Forelimb muscle (tissue), 1 donor: Measurements from ENCODE around the gene NGFR. TPM values are rescaled to one million over a fixed set of nuclear protein-coding genes. Genes with fewer than 3 reads are reported as not detected.
"Not testable (repeated sequence)": the region's sequence is repeated elsewhere in the genome, so short reads cannot be mapped to it uniquely, and the experiment has no call there.

Experiments
- DNase-seq: peaks from one replicate; pipeline ENCODE4 v3.0.0-alpha.2; 2013; ENCODE audit warnings: low read depth
- polyA plus RNA-seq: library from polyadenylated mRNA; unstranded; fragments of 120-200 nt; gene quantifications from one replicate; pipeline ENCODE4 v1.2.1, GENCODE V29; 2013; ENCODE audit not compliant: insufficient read length

Gene NGFR
- polyA plus RNA-seq, 1 donor: 39.8 TPM

GRCh38 chr17:49496183-49496866 is 1.2 kb downstream of the NGFR start:
- DNase-seq: no peak

GRCh38 chr17:49496867-49497147 is 1.7 kb downstream of the NGFR start:
- no peak for DNase-seq

- no peak for DNase-seq
These were observed 2.3 kb downstream of the NGFR start for GRCh38 chr17:49497148-49498028.

DNA sequence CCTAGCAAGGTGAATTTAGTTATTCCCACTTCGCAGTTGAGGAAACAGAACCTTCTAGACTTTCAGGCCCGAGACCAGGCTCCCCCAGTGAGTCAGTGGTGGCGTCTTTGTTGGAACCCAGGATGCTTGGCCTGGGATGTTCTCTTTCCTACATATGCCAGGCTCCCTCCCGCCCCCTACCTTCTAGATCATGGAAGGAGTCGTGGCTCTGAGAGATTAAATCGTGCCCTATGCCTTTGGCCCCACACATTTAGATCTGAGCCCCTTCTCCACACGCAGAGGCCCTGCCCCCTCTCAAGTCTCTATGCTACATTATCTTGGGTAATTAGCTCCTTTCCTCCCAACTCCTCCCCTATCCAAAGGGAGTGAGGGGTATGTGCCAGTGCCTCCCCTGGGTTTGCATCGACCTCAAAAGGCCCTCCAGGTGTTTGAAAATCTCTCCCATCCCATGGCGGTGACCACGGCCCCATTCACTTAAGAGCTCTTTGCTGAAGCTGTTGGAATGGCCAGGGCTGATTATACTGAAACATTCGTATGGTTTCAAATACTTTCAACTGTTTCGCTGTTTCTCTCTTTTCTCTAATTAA is 3.0 kb downstream of the NGFR start:
- no peak for DNase-seq

DNA sequence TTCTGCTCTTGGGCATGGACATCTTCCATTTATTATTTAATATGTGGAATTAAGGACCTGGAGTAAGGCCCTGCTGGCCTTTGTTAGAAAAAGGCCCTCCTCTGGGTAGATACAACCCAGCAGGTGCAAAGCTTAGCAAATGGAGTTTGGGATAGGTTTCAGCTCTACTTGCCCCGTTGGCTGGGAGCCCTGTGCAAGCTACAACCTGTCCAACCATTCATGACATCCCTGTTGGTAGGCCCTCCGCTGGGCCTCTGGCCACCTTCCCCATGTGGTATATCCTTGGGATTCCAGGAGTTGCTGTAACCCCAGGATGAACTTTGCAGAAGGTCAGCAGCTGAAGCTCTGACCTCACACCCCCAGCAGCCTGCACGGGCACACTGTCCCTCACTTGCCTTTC is 6.4 kb downstream of the NGFR start:
- no peak for DNase-seq

GRCh38 chr17:49502254-49502653 is 7.2 kb downstream of the NGFR start:
- no peak for DNase-seq

DNA sequence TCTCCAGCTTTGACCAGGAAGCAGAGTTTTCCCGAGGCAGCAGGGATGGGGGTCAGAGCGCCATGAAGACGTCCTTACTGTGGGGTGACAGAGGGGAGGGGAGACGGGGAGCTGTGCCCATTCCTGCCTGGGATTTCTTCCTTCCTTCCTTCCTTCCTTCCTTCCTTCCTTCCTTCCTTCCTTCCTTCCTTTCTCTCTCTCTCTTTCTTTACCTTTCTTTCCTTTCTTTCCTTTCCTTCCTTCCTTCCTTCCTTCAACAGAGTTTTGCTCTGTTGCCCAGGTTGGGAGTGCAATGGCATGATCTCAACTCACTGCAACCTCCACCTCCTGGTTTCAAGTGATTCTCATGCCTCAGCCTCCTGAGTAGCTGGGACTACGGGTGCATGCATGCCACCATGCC is 7.6 kb downstream of the NGFR start:
- not testable (repeated sequence) for DNase-seq

DNA sequence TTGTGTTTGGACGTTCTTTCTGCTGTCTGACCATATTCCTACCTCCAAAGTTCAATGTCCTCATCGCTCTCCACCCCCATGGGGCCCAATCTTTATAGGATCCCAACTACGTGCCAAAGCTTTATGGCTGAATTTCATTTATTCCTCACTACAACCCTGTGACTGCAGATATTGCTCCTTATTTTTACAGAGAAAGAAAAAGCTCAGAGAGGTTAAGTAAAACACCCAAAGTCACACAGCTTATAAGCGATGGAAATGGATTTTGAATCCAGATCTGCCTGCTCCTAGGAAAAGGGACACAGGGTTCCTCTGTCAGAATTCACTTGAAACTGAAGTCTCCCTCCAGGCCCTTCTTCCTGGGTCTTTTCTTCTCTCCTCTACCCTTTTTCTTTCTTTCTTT is 9.3 kb downstream of the NGFR start:
- no peak for DNase-seq

GRCh38 chr17:49505854-49506253 is 10.8 kb downstream of the NGFR start:
- no peak for DNase-seq

DNA sequence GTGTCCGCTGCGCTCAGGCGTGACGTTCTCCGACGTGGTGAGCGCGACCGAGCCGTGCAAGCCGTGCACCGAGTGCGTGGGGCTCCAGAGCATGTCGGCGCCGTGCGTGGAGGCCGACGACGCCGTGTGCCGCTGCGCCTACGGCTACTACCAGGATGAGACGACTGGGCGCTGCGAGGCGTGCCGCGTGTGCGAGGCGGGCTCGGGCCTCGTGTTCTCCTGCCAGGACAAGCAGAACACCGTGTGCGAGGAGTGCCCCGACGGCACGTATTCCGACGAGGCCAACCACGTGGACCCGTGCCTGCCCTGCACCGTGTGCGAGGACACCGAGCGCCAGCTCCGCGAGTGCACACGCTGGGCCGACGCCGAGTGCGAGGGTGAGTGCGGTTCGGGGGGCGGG is 11.2 kb downstream of the NGFR start:
- no peak for DNase-seq

DNA sequence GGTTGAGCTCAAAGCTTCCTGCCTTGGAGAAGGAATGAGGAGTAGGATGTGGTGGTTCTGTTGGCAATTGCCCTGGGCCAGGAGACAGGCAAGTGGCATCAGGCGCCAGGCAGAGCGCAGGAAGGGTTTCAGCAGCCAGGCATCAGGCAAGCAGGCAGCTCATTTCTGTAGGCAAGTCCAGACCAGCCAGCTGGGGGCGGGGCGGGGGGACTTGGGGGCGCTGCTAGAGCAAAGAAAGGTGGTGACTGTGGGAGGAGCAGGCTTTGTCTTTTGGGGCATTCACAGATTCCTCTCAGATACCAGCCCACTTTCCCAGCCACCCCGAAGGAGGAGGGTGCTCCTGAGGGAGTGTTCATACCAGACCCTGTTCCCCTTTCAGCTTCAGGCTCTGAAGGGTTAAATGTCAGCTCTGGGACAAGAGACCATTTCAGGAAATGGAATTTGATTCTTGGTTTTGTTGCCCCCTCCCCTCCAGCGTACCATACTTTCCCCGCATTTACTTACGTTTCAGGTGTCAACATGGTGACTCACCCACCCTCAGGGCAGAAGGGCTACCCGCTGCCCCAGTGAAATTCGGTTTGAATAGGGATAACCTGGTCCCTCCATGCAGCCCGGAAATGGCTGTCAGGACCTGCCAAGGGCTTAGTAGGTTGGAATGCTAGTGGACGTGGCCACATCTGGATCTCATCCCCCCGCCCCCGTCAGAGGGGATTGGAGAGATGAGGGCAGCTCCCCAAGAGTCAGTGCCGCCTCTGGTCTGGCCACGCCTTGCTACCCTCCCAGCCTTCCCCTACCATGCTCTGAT is 13.2 kb downstream of the NGFR start:
- no peak for DNase-seq

GRCh38 chr17:49508866-49509587 is 13.9 kb downstream of the NGFR start:
- no peak for DNase-seq

DNA sequence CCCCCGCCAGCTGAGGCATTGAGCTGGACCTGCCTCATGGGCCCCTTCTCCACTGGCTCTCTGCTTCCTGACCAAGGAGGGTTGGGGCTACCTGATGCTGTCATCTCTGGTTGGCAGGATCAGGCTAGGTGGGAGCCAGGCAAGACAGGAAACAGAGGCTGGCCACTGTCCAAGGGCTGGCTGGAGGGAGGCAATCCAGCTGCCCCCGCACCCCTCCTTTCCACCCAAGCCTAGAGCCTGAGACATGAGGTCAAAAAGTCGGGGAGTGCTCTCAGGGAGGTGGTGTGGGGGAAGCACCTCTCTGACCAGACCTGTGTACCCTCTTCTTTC is 14.5 kb downstream of the NGFR start:
- no peak for DNase-seq

DNA sequence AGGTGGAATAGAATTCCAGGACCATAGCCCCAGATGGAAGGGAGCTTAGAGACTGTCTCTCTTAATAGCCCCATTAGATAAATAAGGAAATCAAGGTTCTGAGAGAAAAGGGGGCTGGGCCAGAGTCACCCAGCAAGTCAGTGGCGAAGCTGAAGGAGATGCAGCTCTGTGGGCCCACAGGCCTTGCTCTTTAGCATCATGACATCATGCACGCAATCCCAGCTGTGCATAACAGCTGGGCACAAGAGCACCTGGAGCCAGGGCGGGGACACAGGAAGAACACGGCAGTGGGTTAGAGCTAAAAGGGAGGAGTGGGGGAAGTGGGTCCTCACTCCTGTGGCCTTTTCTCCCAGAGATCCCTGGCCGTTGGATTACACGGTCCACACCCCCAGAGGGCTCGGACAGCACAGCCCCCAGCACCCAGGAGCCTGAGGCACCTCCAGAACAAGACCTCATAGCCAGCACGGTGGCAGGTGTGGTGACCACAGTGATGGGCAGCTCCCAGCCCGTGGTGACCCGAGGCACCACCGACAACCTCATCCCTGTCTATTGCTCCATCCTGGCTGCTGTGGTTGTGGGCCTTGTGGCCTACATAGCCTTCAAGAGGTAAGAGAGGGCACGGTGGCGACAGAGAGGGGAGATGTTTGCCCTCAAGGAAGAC is 15.1 kb downstream of the NGFR start:
- no peak for DNase-seq

DNA sequence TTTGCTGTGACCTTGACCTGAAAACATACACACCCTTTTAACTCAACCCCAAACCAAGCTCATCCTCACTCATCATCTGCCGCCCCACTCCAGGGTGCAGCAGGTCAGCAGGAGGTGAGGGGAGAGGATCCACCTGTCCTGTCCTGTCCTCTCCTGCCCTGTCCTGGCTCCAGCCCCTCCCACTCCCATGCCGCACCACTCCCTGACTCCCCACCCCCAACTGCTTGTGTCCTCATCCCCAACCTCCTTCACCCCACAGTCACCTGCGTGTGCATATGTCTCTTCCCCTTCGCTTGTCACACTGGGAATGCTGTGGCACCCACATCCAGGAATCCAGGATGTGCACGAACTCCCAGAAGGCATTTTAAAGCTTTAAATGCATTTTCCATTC is 15.6 kb downstream of the NGFR start:
- no peak for DNase-seq

DNA sequence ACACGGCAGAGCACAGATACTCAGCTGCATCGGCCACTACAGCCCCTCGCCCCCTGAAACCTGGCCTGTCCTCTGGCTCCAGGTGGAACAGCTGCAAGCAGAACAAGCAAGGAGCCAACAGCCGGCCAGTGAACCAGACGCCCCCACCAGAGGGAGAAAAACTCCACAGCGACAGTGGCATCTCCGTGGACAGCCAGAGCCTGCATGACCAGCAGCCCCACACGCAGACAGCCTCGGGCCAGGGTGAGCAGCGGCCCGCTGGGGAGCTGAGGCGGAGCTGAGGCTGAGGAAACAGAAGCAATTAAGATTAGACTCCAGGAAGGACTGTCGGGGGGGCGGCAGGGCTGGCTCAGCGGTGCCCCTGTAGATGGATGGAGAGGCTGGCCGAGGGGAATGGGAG is 16.7 kb downstream of the NGFR start:
- no peak for DNase-seq

GRCh38 chr17:49512296-49513043 is 17.4 kb downstream of the NGFR start:
- DNase-seq: no peak

- DNase-seq: no peak
These were observed 17.9 kb downstream of the NGFR start for GRCh38 chr17:49513044-49513395.

DNA sequence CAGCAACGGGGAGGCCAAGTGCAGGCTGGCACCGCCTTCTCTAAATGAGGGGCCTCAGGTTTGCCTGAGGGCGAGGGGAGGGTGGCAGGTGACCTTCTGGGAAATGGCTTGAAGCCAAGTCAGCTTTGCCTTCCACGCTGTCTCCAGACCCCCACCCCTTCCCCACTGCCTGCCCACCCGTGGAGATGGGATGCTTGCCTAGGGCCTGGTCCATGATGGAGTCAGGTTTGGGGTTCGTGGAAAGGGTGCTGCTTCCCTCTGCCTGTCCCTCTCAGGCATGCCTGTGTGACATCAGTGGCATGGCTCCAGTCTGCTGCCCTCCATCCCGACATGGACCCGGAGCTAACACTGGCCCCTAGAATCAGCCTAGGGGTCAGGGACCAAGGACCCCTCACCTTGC is 18.5 kb downstream of the NGFR start:
- DNase-seq: no peak

- DNase-seq: no peak
These were observed 19.1 kb downstream of the NGFR start for GRCh38 chr17:49514071-49514721.
